Measurements from ENCODE around the gene PQBP1.
A peak's percentile ranks its signal among the peaks of the same experiment; 100 is the strongest.

Gene PQBP1

GRCh38 chrX:48894891-48895290 is 2.8 kb upstream of the PQBP1 start:
- TF ChIP-seq CTCF (conservative IDR thresholded peaks at IDR 0.05; ENCODE audit: low read depth, low read length), result no peak
- H3K4me3 ChIP-seq (ENCODE audit: low read length), result no peak overlapping the region
- no peak for DNase-seq (ENCODE audit: low read depth)

- no peak for DNase-seq (ENCODE audit: low read depth)
- TF ChIP-seq CTCF (conservative IDR thresholded peaks at IDR 0.05; ENCODE audit: low read depth, low read length), result no peak
- H3K4me3 ChIP-seq (ENCODE audit: low read length), result peak overlapping the region; percentile 75
Measured at GRCh38 chrX:48896611-48897011, 1.1 kb upstream of the PQBP1 start.

DNA sequence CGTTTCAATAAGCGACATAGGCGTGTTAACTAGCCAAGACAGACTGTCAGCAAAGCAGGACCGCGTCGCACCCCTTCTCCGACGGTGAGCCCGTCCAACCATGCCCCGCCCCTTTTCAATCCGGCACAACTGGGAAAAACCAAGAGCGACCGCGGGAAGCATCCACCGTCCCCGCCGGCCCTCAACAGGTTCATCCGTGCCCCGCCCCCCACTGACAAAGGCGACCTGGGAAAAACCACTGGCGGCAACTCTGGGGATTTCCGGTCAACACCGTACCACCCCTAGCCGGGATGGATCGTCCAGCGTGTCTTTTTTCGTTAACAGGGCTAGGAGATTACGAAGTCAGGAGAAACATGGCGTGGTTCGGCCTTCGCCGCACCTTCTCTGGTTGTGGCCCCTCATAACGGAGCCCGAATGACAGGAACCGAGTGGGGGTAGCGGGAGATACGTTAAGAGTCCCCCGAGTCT is 539 bp upstream of the PQBP1 start:
- peak overlapping the region; percentile 75 for H3K4me3 ChIP-seq (ENCODE audit: low read length)
- DNase-seq (ENCODE audit: low read depth), result peak; percentile 34
- no peak for TF ChIP-seq CTCF (conservative IDR thresholded peaks at IDR 0.05; ENCODE audit: low read depth, low read length)

DNA sequence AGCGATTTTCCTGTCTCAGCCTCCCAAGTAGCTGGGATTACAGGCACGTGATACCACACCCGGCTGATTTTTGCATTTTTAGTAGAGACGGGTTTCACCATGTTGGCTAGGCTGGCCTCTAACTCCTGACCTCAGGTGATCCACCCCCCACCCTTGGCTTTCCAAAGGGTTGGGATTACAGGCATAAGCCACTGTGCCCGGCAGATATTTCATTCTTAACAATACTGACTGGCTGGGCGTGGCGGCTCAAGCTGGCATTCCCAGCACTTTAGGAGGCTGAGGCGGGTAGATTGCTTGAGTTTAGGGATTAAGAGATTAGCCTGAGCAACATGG is 1.3 kb downstream of the PQBP1 start:
- H3K4me3 ChIP-seq (ENCODE audit: low read length), result no peak overlapping the region
- DNase-seq (ENCODE audit: low read depth), result no peak

DNA sequence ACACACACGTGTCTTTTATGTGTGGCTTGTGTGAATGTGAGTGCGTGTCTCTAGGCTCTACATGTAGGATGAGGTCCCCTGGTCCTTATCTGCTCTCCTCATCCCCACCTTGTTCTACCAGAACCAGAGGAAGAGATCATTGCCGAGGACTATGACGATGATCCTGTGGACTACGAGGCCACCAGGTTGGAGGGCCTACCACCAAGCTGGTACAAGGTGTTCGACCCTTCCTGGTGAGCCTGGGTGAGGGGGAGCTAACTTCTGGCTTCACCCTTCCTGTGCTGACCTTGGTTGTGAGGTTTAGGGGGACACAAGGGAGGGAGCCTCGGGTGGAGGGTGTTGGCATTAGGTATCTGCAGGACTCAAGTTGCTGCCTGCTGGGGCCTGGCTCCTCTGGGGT is 3.3 kb downstream of the PQBP1 start:
- no peak for TF ChIP-seq CTCF (conservative IDR thresholded peaks at IDR 0.05; ENCODE audit: low read depth, low read length)
- DNase-seq (ENCODE audit: low read depth), result no peak
- no peak overlapping the region for H3K4me3 ChIP-seq (ENCODE audit: low read length)

More for the DNA sequence above, 1.3 kb downstream of the PQBP1 start:
- no peak for TF ChIP-seq CTCF (conservative IDR thresholded peaks at IDR 0.05; ENCODE audit: low read depth, low read length)

DNA sequence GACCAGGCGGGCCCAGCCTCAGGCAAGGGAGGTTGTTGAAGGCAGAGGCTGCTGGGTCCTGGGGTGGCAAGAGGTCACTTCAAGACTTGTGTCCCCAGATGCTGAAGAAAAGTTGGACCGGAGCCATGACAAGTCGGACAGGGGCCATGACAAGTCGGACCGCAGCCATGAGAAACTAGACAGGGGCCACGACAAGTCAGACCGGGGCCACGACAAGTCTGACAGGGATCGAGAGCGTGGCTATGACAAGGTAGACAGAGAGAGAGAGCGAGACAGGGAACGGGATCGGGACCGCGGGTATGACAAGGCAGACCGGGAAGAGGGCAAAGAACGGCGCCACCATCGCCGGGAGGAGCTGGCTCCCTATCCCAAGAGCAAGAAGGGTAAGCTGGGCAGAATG is 4.4 kb downstream of the PQBP1 start:
- H3K4me3 ChIP-seq (ENCODE audit: low read length), result no peak overlapping the region
- TF ChIP-seq CTCF (conservative IDR thresholded peaks at IDR 0.05; ENCODE audit: low read depth, low read length), result no peak

GRCh38 chrX:48902776-48903175 is 5.0 kb downstream of the PQBP1 start:
- no peak overlapping the region for H3K4me3 ChIP-seq (ENCODE audit: low read length)
- no peak for TF ChIP-seq CTCF (conservative IDR thresholded peaks at IDR 0.05; ENCODE audit: low read depth, low read length)
- DNase-seq (ENCODE audit: low read depth), result no peak

More for the DNA sequence above, 4.4 kb downstream of the PQBP1 start:
- no peak for DNase-seq (ENCODE audit: low read depth)
